Mucosa of stomach (tissue), 1 donor: ENCODE data around the gene NLGN1.
"Not testable (repeated sequence)": the region's sequence is repeated elsewhere in the genome, so short reads cannot be mapped to it uniquely, and the experiment has no call there.

Experiments
- H3K27me3 ChIP-seq: one replicate; pipeline ENCODE4 v1.7.0; 2013; ENCODE audit warnings: mild to moderate bottlenecking, low read length; ENCODE audit not compliant: control insufficient read depth, insufficient read depth
- H3K36me3 ChIP-seq: one replicate; pipeline ENCODE4 v1.7.0; 2013; ENCODE audit warnings: low read length; ENCODE audit not compliant: control insufficient read depth, insufficient read depth
- H3K4me1 ChIP-seq: one replicate; pipeline ENCODE4 v1.7.0; 2013; ENCODE audit warnings: mild to moderate bottlenecking, low read length; ENCODE audit not compliant: control insufficient read depth, insufficient read depth
- H3K4me3 ChIP-seq: one replicate; pipeline ENCODE4 v1.7.0; 2013; ENCODE audit warnings: low read length
- H3K9ac ChIP-seq: one replicate; pipeline ENCODE4 v1.7.0; 2013; ENCODE audit warnings: mild to moderate bottlenecking, low read length, moderate library complexity
- H3K9me3 ChIP-seq: one replicate; pipeline ENCODE4 v1.7.0; 2013; ENCODE audit warnings: mild to moderate bottlenecking, low read length, moderate library complexity; ENCODE audit not compliant: control insufficient read depth
- donor health status: Pancreatic carcinoma.

NLGN1 gene

GRCh38 chr3:173397161-173398110 is at the start of gene NLGN1:
Gene NLGN1, plus strand, starts transcription at chr3:173397744.
- peaks cover 13% of the 10 kb centered on the region for H3K4me1 ChIP-seq
- H3K9me3 ChIP-seq: no peaks in the 10 kb centered on the region
- peaks cover 41% of the 10 kb centered on the region for H3K27me3 ChIP-seq
- peak within 1 kb of the TSS; percentile 33 for H3K4me3 ChIP-seq
- H3K36me3 ChIP-seq: no peaks in the 10 kb centered on the region
- H3K9ac ChIP-seq: peak within 1 kb of the TSS; percentile 58

GRCh38 chr3:173351886-173352285 is 45.7 kb upstream of the NLGN1 start:
- Histone ChIP-seq H3K36me3 (no peaks in the 10 kb centered on the region), H3K4me1 (no peaks in the 10 kb centered on the region), H3K9ac (no peak overlapping the region), H3K4me3 (no peak overlapping the region), H3K27me3 (no peaks in the 10 kb centered on the region), H3K9me3 (no peaks in the 10 kb centered on the region)

DNA sequence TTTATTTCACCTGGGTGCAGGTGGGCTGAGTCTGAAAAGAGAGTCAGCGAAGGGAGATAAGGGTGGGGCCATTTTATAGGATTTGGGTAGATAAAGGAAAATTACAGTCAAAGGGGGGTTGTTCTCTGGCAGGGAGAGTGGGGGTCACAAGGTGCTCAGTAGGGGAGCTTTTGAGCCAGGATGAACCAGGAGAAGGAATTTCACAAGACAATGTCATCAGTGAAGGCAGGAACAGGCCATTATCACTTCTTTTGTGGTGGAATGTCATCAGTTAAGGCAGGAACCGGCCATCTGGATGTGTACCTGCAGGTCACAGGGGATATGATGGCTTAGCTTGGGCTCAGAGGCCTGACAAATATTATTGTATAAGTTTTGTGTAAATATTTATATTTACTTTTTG is 44.4 kb upstream of the NLGN1 start:
- not testable (repeated sequence) for H3K4me1 ChIP-seq, H3K9me3 ChIP-seq, H3K4me3 ChIP-seq, H3K36me3 ChIP-seq, H3K27me3 ChIP-seq, H3K9ac ChIP-seq

GRCh38 chr3:173354124-173354523 is 43.4 kb upstream of the NLGN1 start:
- Histone ChIP-seq H3K27me3 (no peaks in the 10 kb centered on the region), H3K9ac (no peak overlapping the region), H3K9me3 (no peaks in the 10 kb centered on the region), H3K4me1 (no peaks in the 10 kb centered on the region), H3K4me3 (no peak overlapping the region), H3K36me3 (no peaks in the 10 kb centered on the region)

DNA sequence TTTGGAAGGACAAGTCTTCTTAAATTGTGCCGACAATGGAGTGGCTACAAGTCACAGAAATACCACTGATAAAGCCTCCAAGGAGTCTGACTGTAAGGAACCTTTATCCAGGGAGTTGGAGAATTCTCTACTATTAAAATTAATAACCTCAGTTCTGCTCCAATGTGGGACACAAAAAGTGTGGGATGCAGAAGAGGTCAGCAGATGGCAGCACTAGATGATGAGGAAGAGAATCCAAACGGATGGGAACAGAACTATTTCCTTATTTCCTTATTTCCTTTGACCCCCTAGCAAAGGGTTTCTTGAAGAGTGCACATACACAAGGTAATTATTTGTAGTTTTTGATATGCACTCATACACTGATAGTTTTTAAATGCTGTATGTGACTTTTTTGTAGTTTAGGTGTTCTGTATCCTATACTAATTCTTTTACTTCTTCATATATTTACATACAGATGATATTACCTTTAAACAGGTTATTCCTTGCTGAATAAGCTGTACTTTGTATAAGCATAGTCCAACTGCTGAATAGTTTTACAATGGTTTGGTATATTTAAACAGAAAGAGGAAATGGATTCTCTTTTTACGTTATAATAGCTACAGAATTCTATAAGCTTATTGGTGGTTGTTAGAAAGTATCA is 25.6 kb upstream of the NLGN1 start:
- H3K9me3 ChIP-seq: no peaks in the 10 kb centered on the region
- H3K9ac ChIP-seq: no peak overlapping the region
- no peak overlapping the region for H3K4me3 ChIP-seq
- no peaks in the 10 kb centered on the region for H3K36me3 ChIP-seq
- no peaks in the 10 kb centered on the region for H3K4me1 ChIP-seq
- H3K27me3 ChIP-seq: no peaks in the 10 kb centered on the region

DNA sequence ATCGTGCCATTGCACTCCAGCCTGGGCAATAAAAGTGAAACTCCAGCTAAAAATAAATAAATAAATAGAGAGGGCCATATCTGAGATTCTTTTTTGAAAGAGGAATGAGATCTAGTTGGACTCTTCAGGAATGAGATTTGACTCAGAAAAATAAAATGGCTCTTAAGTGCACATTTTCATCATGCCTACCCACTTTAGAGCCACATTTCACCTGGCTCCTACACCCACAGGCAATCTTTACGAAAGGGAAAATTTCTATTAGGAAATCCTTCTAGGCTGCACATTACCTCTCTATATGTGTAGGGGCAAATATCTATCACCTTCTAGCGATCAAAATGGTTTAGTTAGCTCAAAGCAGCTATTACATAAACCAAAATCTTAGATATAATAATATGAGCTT is 16.9 kb upstream of the NLGN1 start:
- no peaks in the 10 kb centered on the region for H3K4me1 ChIP-seq
- H3K36me3 ChIP-seq: no peaks in the 10 kb centered on the region
- H3K27me3 ChIP-seq: no peaks in the 10 kb centered on the region
- no peak overlapping the region for H3K4me3 ChIP-seq
- no peaks in the 10 kb centered on the region for H3K9me3 ChIP-seq
- no peak overlapping the region for H3K9ac ChIP-seq

DNA sequence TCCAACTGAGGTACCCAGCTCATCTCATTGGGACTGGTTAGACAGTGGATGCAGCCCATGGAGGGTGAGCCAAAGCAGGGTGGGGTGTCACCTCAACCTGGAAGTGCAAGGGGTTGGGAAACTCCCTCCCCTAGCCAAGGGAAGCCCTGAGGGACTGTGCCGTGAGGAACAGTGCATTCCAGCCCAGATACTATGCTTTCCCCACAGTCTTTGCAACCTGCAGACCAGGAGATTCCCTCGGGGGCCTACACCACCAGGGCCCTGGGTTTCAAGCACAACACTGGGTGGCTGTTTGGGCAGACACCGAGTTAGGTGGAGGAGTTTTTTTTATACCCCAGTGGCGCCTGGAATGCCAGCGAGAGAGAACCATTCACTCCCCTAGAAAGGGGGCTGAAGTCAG is 15.6 kb upstream of the NLGN1 start:
- not testable (repeated sequence) for H3K9ac ChIP-seq, H3K27me3 ChIP-seq, H3K4me3 ChIP-seq, H3K36me3 ChIP-seq, H3K4me1 ChIP-seq, H3K9me3 ChIP-seq

- H3K36me3 ChIP-seq: no peaks in the 10 kb centered on the region
- H3K9ac ChIP-seq: peak overlapping the region; percentile 76
- H3K9me3 ChIP-seq: no peaks in the 10 kb centered on the region
- H3K27me3 ChIP-seq: peaks cover 41% of the 10 kb centered on the region
- peak overlapping the region; percentile 80 for H3K4me3 ChIP-seq
- H3K4me1 ChIP-seq: peaks cover 13% of the 10 kb centered on the region
Measured at GRCh38 chr3:173395073-173395411, 2.5 kb upstream of the NLGN1 start.

- Histone ChIP-seq H3K9me3 (no peaks in the 10 kb centered on the region), H3K4me1 (peaks cover 13% of the 10 kb centered on the region), H3K9ac (peak overlapping the region; percentile 76), H3K4me3 (peak overlapping the region; percentile 80), H3K36me3 (no peaks in the 10 kb centered on the region), H3K27me3 (peaks cover 41% of the 10 kb centered on the region)
Measured at GRCh38 chr3:173395412-173396181, 1.9 kb upstream of the NLGN1 start.

DNA sequence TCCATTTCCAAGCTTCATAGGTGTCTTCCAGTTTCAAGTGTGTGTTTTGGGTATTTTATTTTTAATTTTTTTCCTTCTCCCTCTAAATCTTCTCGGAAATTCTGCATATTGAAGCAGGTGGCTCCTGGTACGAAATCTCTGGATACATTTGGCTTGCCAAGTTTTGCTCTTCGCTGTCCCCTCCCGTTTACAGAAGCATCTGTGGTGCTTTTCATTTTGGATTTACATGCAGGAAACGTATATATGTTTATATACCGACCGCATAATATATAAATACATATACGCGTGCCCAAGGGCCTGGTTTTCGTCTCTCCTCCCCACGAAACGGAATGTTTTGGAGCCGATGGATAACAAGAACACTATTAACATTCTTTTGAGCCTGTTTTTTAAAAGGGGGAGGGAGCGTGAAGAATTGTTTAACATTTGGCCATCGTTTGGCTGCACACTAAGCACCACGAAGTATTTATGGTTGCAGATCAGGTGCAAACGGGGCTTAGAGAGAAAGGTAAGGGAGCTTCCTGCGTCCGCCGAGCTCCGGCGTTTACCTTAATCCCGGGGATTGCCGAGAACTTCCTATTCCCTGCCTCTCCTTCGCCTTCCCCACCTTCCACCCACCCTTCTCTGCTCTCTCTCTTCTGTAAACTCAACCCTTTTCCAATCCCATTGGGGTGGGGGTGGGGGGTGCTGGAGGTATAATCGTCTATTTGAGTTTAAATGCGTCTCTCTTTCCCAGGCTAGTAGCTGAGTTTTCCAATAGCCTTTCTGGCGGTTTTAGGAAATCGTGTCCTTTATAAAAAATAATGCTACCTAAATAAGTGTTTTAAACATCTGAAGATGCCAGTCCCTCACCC is 1.1 kb upstream of the NLGN1 start:
- H3K4me3 ChIP-seq: peak overlapping the region; percentile 2
- H3K27me3 ChIP-seq: peaks cover 41% of the 10 kb centered on the region
- H3K9ac ChIP-seq: peak overlapping the region; percentile 24
- H3K9me3 ChIP-seq: no peaks in the 10 kb centered on the region
- no peaks in the 10 kb centered on the region for H3K36me3 ChIP-seq
- H3K4me1 ChIP-seq: peaks cover 13% of the 10 kb centered on the region

DNA sequence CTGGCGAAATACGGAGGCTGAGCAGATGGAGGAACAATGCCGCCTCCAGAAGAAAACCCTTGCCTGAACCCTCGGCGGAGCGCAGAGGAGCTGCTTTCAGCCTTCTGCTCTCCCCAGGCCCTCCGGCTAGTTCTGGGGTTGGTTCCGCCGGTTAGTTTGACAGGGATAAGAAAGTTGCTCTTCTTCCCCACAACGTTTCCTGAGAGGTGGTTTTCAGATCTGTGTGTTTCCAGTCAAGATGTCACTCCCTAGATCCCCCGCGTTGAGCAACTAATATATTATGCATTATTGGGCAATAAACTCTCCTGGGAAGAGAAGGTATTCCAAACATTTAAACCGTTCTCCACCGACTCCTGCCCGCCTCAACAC is 551 bp downstream of the NLGN1 start:
- H3K9me3 ChIP-seq: no peaks in the 10 kb centered on the region
- H3K4me3 ChIP-seq: peak overlapping the region; percentile 33
- H3K9ac ChIP-seq: peak overlapping the region; percentile 58
- peaks cover 41% of the 10 kb centered on the region for H3K27me3 ChIP-seq
- H3K4me1 ChIP-seq: peaks cover 13% of the 10 kb centered on the region
- H3K36me3 ChIP-seq: no peaks in the 10 kb centered on the region
